Right lobe of liver (tissue), 6 donors: Measurements from ENCODE around the gene COA1. TPM values are rescaled to one million over a fixed set of nuclear protein-coding genes. Genes with fewer than 3 reads are reported as not detected.
"Not testable (repeated sequence)": the region's sequence is repeated elsewhere in the genome, so short reads cannot be mapped to it uniquely, and the experiment has no call there.

ENCODE experiments used
- ATAC-seq, 4 donors: fragments of 200-7000 bp; cut with Tn5 transposase; one replicate each; pipeline ENCODE4 v1.9.1; 2020; ENCODE audit warnings: mild to moderate bottlenecking in 4 of 4, moderate library complexity in 4 of 4
- DNase-seq, 3 donors: peaks; one replicate each; pipeline ENCODE4 v3.0.0-alpha.2; 2020
- H3K27ac ChIP-seq, 3 donors: fragments of 200-600 bp; one replicate each; pipeline ENCODE4 v1.8.0; 2022
- H3K27me3 ChIP-seq, 2 donors: fragments of 200-600 bp; one replicate each; pipeline ENCODE4 v1.8.0; 2022
- H3K36me3 ChIP-seq, 4 donors: fragments of 200-600 bp; sonication (generic) in 1 of 4; one replicate each; pipeline versions ENCODE4 v1.5.1 to v1.8.0; 2017 to 2022; ENCODE audit warnings: control low read depth in 1 of 4
- H3K4me1 ChIP-seq, 4 donors: fragments of 200-600 bp; sonication (generic) in 1 of 4; one replicate each; pipeline versions ENCODE4 v1.5.1 to v1.8.0; 2017 to 2022; ENCODE audit warnings: control low read depth in 1 of 4
- H3K4me3 ChIP-seq, 3 donors: fragments of 200-600 bp; one replicate each; pipeline ENCODE4 v1.8.0; 2022
- H3K9me3 ChIP-seq, 4 donors: fragments of 200-600 bp; sonication (generic) in 1 of 4; one replicate each; pipeline versions ENCODE4 v1.5.1 to v1.8.0; 2017 to 2022; ENCODE audit warnings: control low read depth in 1 of 4
- CTCF ChIP-seq, 4 donors: fragments of 200-600 bp in 3 of 4; fragments of 450-650 bp in 1 of 4; IDR thresholded peaks; one replicate each; pipeline versions ENCODE4 v1.5.1 to v1.8.0; 2016 to 2022; ENCODE audit warnings: antibody characterized with exemption in 4 of 4, mild to moderate bottlenecking in 2 of 4
- POLR2A ChIP-seq: fragments of 450-650 bp; IDR thresholded peaks from one replicate; pipeline ENCODE4 v1.6.1; 2017; ENCODE audit warnings: antibody characterized with exemption, mild to moderate bottlenecking
- WGBS: methylation state at CpG from one replicate; pipeline ENCODE4 v1.1.6; 2018; ENCODE audit warnings: low coverage, low lambda C conversion rate; ENCODE audit not compliant: insufficient coverage; ENCODE audit errors: missing lambda C conversion rate; 5-methylcytosine and 5-hydroxymethylcytosine counted together
- intact Hi-C, 2 donors: fragments of 100-400 bp; cut with DNase I; formaldehyde crosslinking; loops; one replicate each; pipeline versions ENCODE4 v1.11.2 to v1.14.1; 2022
- total RNA-seq, 6 experiments: library from RNA; depleted of rRNA in 2 of 6; stranded (reverse); fragments of >200 nt in 2 of 6; fragmentation: NEBNext Ultra II Directional in 3 of 6; extraction: Animal tissue kit (Norgen Biotek cat#: 25700) in 3 of 6; gene quantifications; one replicate each; pipeline versions ENCODE4 v1.1.0 to v1.2.4, GENCODE V29; 2016 to 2023
- donor health status: DM: no; HTN: yes; CAD: no.
- donor health status: DM: no; HTN: no; CAD: no.
- donor health status: DM: no; HTN: no; CAD: no.
- donor health status: DM: no; HTN: yes; CAD: no.
- donor health status: DM: no; HTN: yes; CAD: no.

The COA1 gene
- total RNA-seq, 6 experiments from 2014 or later: 15.8 to 35.6 (median 19.9) TPM

DNA sequence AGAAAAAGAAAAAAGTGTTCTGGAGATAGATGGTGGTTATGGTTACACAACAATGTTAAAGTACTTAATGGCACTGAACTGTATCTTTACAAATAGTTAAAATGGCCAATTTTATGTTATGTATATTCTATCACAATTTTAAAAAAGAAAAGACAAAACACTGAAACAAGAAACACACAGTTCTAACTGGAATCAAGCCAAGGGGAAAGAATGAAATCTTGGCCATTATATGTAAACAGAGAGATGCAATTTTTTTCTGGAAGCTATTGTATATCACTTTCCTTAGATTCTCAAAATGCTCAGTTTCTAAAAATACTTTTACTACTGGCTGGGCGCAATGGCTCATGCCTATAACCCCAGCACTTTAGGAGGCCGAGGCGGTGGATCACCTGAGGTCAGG, 4.1 kb downstream of the COA1 start:
- no peaks in the 10 kb centered on the region for H3K9me3 ChIP-seq
- H3K4me1 ChIP-seq: peaks cover 0 to 15% (median 5%) of the 10 kb centered on the region in 4 donors
- H3K27me3 ChIP-seq: no peaks in the 10 kb centered on the region
- no peak for ATAC-seq
- no peak overlapping the region for H3K4me3 ChIP-seq
- H3K27ac ChIP-seq: no peak overlapping the region
- intact Hi-C loops: loop anchor here in 1 of 2 donors (10.0 kb wide), 1 partner anchor 140 kb away; the partner anchor contains the start of gene STK17A
- WGBS: 100% methylated on average over 3 of the region's 3 CpGs
- no peak for TF ChIP-seq POLR2A
- no peak for TF ChIP-seq CTCF (IDR thresholded peaks at IDR 0.05)
- DNase-seq: no peak
- H3K36me3 ChIP-seq: no peaks in the 10 kb centered on the region

DNA sequence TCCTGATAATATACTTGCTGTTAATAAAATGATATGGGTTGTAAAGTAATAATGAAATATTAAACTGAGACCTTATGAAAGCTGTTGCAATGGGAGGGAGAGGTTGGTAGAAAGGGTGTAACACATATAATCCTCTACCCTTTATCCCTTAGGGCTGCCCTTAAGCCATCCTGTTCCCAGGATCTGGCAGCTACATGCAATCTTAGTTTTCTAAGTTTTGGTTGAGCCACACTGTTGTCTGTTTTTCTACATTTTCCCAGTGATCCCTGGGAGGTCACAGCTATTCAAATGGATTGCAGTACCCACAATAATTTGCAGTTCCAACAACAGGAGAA, 6.3 kb downstream of the COA1 start:
- TF ChIP-seq CTCF (IDR thresholded peaks at IDR 0.05) (no peak), POLR2A (no peak)
- no peaks in the 10 kb centered on the region for H3K27me3 ChIP-seq
- no peak overlapping the region for H3K27ac ChIP-seq
- H3K9me3 ChIP-seq: no peaks in the 10 kb centered on the region
- peaks cover 0 to 6% (median 1%) of the 10 kb centered on the region in 4 donors for H3K4me1 ChIP-seq
- no peak overlapping the region for H3K4me3 ChIP-seq
- intact Hi-C loops: loop anchor here in 1 of 2 donors (10.0 kb wide), 1 partner anchor 138 kb away; the partner anchor contains the start of gene STK17A
- no peak for ATAC-seq
- H3K36me3 ChIP-seq: no peaks in the 10 kb centered on the region
- DNase-seq: no peak

- peaks cover 0 to 6% (median 0%) of the 10 kb centered on the region in 4 donors for H3K4me1 ChIP-seq
- ATAC-seq: peak; percentile 51 to 72 (median 64)
- no peak overlapping the region for H3K27ac ChIP-seq
- 28% methylated on average over 2 of the region's 2 CpGs for WGBS
- TF ChIP-seq POLR2A (no peak), CTCF (IDR thresholded peaks at IDR 0.05) (peak; percentile 59 to 80 (median 72))
- H3K27me3 ChIP-seq: no peaks in the 10 kb centered on the region
- no peaks in the 10 kb centered on the region for H3K9me3 ChIP-seq
- no peak for DNase-seq
- no peak overlapping the region for H3K4me3 ChIP-seq
- intact Hi-C loops: loop anchor here in 1 of 2 donors (10.0 kb wide), 1 partner anchor 136 kb away; the partner anchor contains the start of gene STK17A
- no peaks in the 10 kb centered on the region for H3K36me3 ChIP-seq
Observed at GRCh38 chr7:43721193-43721806, 8.0 kb downstream of the COA1 start.

- intact Hi-C loops: no loop called here
- ATAC-seq: no peak
Observed at GRCh38 chr7:43716598-43716997, 12.7 kb downstream of the COA1 start.

DNA sequence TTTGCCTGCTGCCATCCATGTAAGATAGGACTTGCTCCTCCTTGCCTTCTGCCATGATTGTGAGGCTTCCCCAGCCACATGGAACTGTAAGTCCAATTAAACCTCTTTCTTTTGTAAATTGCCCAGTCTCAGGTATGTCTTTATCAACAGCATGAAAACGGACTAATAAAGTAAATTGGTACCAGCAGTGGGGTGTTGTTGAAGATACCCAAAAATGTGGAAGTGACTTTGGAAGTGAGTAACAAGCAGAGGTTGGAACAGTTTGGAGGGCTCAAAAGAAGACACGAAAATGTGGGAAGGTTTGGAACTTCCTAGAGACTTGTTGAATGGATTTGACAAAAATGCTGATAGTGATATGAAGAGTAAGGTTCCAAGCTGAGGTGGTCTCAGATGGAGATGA, 13.4 kb downstream of the COA1 start:
- H3K36me3 ChIP-seq, DNase-seq, ATAC-seq, intact Hi-C loops, H3K4me1 ChIP-seq, H3K4me3 ChIP-seq, H3K9me3 ChIP-seq, H3K27me3 ChIP-seq, H3K27ac ChIP-seq: not testable (repeated sequence)
- 85% methylated on average over 2 of the region's 2 CpGs for WGBS

More at GRCh38 chr7:43716598-43716997, 12.7 kb downstream of the COA1 start:
- no peaks in the 10 kb centered on the region for H3K9me3 ChIP-seq
- TF ChIP-seq POLR2A (no peak), CTCF (IDR thresholded peaks at IDR 0.05) (no peak)
- no peak for DNase-seq
- H3K4me1 ChIP-seq: peaks cover 0 to 14% (median 0%) of the 10 kb centered on the region in 4 donors
- 60% methylated on average over 1 of the region's 2 CpGs for WGBS
- H3K36me3 ChIP-seq: no peaks in the 10 kb centered on the region
- H3K27ac ChIP-seq: no peak overlapping the region
- no peak overlapping the region for H3K4me3 ChIP-seq
- H3K27me3 ChIP-seq: no peaks in the 10 kb centered on the region
